Fibroblast of lung (primary cell): ENCODE results near the gene NUP210.

ENCODE experiments used
- EZH2 ChIP-seq: IDR thresholded peaks from 2 replicates; pipeline ENCODE4 v1.5.1; 2012; ENCODE audit warnings: low read length, control low read depth, mild to moderate bottlenecking; ENCODE audit errors: missing control alignments
- TF ChIP-seq, protein P1 (sequence below), 2 donors: IDR thresholded peaks in 1 of 2; conservative IDR thresholded peaks in 1 of 2; 1 replicate in 1 of 2; 2 replicates in 1 of 2; pipeline ENCODE4 v1.5.1; 2011 to 2012; ENCODE audit warnings: low read length in 2 of 2, control low read depth in 1 of 2, inconsistent platforms in 1 of 2, low read depth in 1 of 2, mild to moderate bottlenecking in 1 of 2

DNA sequence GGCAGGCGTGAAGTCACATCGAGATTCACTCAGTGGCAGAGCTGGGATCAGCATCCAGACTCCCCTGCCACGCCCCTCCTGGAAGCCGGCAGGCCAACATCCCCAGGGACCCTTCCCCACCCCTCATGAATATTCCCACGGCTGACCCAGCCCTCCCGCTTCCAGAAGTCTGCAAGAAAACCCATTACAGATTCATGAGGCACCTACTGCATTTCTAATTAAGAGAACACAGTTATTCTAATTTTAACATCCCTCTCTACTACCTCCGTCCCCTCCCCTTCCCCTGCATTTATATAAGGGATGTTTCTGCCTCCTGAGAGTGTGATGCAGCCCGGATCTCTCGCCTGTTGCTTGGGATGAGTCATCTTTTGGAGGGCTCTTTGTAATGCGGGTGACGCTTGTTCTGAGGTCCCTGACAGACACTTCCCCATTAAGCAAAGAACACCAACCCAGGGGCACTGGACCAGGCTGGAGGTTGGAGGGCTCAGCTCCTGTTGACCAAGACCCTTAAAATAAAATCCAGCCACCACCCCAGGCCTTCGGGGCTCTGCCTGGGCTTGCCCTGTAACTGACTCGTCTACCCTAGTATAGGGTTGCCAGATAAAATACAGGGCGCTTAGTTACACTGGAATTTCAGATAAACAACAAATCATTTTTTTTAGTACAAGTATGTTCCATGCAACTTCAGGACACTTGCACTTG lies 118.7 kb downstream of the NUP210 start:
- TF ChIP-seq, protein P1, sequence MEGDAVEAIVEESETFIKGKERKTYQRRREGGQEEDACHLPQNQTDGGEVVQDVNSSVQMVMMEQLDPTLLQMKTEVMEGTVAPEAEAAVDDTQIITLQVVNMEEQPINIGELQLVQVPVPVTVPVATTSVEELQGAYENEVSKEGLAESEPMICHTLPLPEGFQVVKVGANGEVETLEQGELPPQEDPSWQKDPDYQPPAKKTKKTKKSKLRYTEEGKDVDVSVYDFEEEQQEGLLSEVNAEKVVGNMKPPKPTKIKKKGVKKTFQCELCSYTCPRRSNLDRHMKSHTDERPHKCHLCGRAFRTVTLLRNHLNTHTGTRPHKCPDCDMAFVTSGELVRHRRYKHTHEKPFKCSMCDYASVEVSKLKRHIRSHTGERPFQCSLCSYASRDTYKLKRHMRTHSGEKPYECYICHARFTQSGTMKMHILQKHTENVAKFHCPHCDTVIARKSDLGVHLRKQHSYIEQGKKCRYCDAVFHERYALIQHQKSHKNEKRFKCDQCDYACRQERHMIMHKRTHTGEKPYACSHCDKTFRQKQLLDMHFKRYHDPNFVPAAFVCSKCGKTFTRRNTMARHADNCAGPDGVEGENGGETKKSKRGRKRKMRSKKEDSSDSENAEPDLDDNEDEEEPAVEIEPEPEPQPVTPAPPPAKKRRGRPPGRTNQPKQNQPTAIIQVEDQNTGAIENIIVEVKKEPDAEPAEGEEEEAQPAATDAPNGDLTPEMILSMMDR (conservative IDR thresholded peaks at IDR 0.05 in 1 of 2, IDR thresholded peaks at IDR 0.05 in 1 of 2; ENCODE audit: low read depth in 1 of 2, low read length in 2 of 2) = no peak
- no peak for TF ChIP-seq EZH2
